ENCODE results near the gene MSL2.
"Not testable (repeated sequence)": the region's sequence is repeated elsewhere in the genome, so short reads cannot be mapped to it uniquely, and the experiment has no call there.

Gene MSL2

GRCh38 chr3:136161516-136161915, 34.6 kb downstream of the MSL2 start:
- H3K27me3 ChIP-seq (ENCODE audit: control insufficient read depth, insufficient read depth, low read length) = no peaks in the 10 kb centered on the region
- H3K36me3 ChIP-seq (ENCODE audit: control insufficient read depth, insufficient read depth, low read length) = no peaks in the 10 kb centered on the region
- H3K4me1 ChIP-seq (ENCODE audit: control insufficient read depth, insufficient read depth, low read length) = no peaks in the 10 kb centered on the region
- H3K4me3 ChIP-seq (ENCODE audit: low read length) = no peak overlapping the region
- H3K9me3 ChIP-seq (ENCODE audit: control insufficient read depth, low read length) = no peaks in the 10 kb centered on the region
- no peak overlapping the region for H3K9ac ChIP-seq (ENCODE audit: low read length)

GRCh38 chr3:136152963-136153362, 43.2 kb downstream of the MSL2 start:
- Histone ChIP-seq H3K9me3 (ENCODE audit: control insufficient read depth, low read length) (no peaks in the 10 kb centered on the region), H3K27me3 (ENCODE audit: control insufficient read depth, insufficient read depth, low read length) (no peaks in the 10 kb centered on the region), H3K36me3 (ENCODE audit: control insufficient read depth, insufficient read depth, low read length) (no peaks in the 10 kb centered on the region), H3K4me1 (ENCODE audit: control insufficient read depth, insufficient read depth, low read length) (no peaks in the 10 kb centered on the region), H3K4me3 (ENCODE audit: low read length) (no peak overlapping the region), H3K9ac (ENCODE audit: low read length) (no peak overlapping the region)

GRCh38 chr3:136152176-136152843, 43.8 kb downstream of the MSL2 start:
- Histone ChIP-seq H3K9ac (ENCODE audit: low read length) (no peak overlapping the region), H3K9me3 (ENCODE audit: control insufficient read depth, low read length) (no peaks in the 10 kb centered on the region), H3K4me1 (ENCODE audit: control insufficient read depth, insufficient read depth, low read length) (no peaks in the 10 kb centered on the region), H3K27me3 (ENCODE audit: control insufficient read depth, insufficient read depth, low read length) (no peaks in the 10 kb centered on the region), H3K4me3 (ENCODE audit: low read length) (no peak overlapping the region), H3K36me3 (ENCODE audit: control insufficient read depth, insufficient read depth, low read length) (no peaks in the 10 kb centered on the region)

GRCh38 chr3:136151219-136151618, 44.9 kb downstream of the MSL2 start:
- Histone ChIP-seq H3K4me3 (ENCODE audit: low read length) (no peak overlapping the region), H3K4me1 (ENCODE audit: control insufficient read depth, insufficient read depth, low read length) (no peaks in the 10 kb centered on the region), H3K9ac (ENCODE audit: low read length) (no peak overlapping the region), H3K9me3 (ENCODE audit: control insufficient read depth, low read length) (no peaks in the 10 kb centered on the region), H3K36me3 (ENCODE audit: control insufficient read depth, insufficient read depth, low read length) (no peaks in the 10 kb centered on the region), H3K27me3 (ENCODE audit: control insufficient read depth, insufficient read depth, low read length) (no peaks in the 10 kb centered on the region)

GRCh38 chr3:136149667-136150066, 46.5 kb downstream of the MSL2 start:
- H3K9ac ChIP-seq (ENCODE audit: low read length) = no peak overlapping the region
- H3K27me3 ChIP-seq (ENCODE audit: control insufficient read depth, insufficient read depth, low read length) = no peaks in the 10 kb centered on the region
- H3K4me1 ChIP-seq (ENCODE audit: control insufficient read depth, insufficient read depth, low read length) = no peaks in the 10 kb centered on the region
- H3K36me3 ChIP-seq (ENCODE audit: control insufficient read depth, insufficient read depth, low read length) = no peaks in the 10 kb centered on the region
- H3K9me3 ChIP-seq (ENCODE audit: control insufficient read depth, low read length) = no peaks in the 10 kb centered on the region
- no peak overlapping the region for H3K4me3 ChIP-seq (ENCODE audit: low read length)

- Histone ChIP-seq H3K9me3 (ENCODE audit: control insufficient read depth, low read length) (no peaks in the 10 kb centered on the region), H3K27me3 (ENCODE audit: control insufficient read depth, insufficient read depth, low read length) (no peaks in the 10 kb centered on the region), H3K9ac (ENCODE audit: low read length) (no peak overlapping the region), H3K4me3 (ENCODE audit: low read length) (no peak overlapping the region), H3K36me3 (ENCODE audit: control insufficient read depth, insufficient read depth, low read length) (no peaks in the 10 kb centered on the region), H3K4me1 (ENCODE audit: control insufficient read depth, insufficient read depth, low read length) (peaks cover 7% of the 10 kb centered on the region)
Observed at GRCh38 chr3:136146981-136147729, 49.0 kb downstream of the MSL2 start.

GRCh38 chr3:136144397-136144796, 51.7 kb downstream of the MSL2 start:
- H3K4me1 ChIP-seq (ENCODE audit: control insufficient read depth, insufficient read depth, low read length); H3K36me3 ChIP-seq (ENCODE audit: control insufficient read depth, insufficient read depth, low read length); H3K9me3 ChIP-seq (ENCODE audit: control insufficient read depth, low read length); H3K4me3 ChIP-seq (ENCODE audit: low read length); H3K9ac ChIP-seq (ENCODE audit: low read length); H3K27me3 ChIP-seq (ENCODE audit: control insufficient read depth, insufficient read depth, low read length): not testable (repeated sequence)

GRCh38 chr3:136142592-136142991, 53.5 kb downstream of the MSL2 start:
- Histone ChIP-seq H3K4me1 (ENCODE audit: control insufficient read depth, insufficient read depth, low read length) (peaks cover 8% of the 10 kb centered on the region), H3K4me3 (ENCODE audit: low read length) (no peak overlapping the region), H3K9ac (ENCODE audit: low read length) (no peak overlapping the region), H3K9me3 (ENCODE audit: control insufficient read depth, low read length) (no peaks in the 10 kb centered on the region), H3K27me3 (ENCODE audit: control insufficient read depth, insufficient read depth, low read length) (no peaks in the 10 kb centered on the region), H3K36me3 (ENCODE audit: control insufficient read depth, insufficient read depth, low read length) (no peaks in the 10 kb centered on the region)

- Histone ChIP-seq H3K27me3 (ENCODE audit: control insufficient read depth, insufficient read depth, low read length) (no peaks in the 10 kb centered on the region), H3K36me3 (ENCODE audit: control insufficient read depth, insufficient read depth, low read length) (no peaks in the 10 kb centered on the region), H3K9me3 (ENCODE audit: control insufficient read depth, low read length) (no peaks in the 10 kb centered on the region), H3K4me1 (ENCODE audit: control insufficient read depth, insufficient read depth, low read length) (peaks cover 8% of the 10 kb centered on the region), H3K4me3 (ENCODE audit: low read length) (no peak overlapping the region), H3K9ac (ENCODE audit: low read length) (no peak overlapping the region)
Observed at GRCh38 chr3:136141891-136142290, 54.2 kb downstream of the MSL2 start.

- no peaks in the 10 kb centered on the region for H3K36me3 ChIP-seq (ENCODE audit: control insufficient read depth, insufficient read depth, low read length)
- no peak overlapping the region for H3K4me3 ChIP-seq (ENCODE audit: low read length)
- H3K27me3 ChIP-seq (ENCODE audit: control insufficient read depth, insufficient read depth, low read length) = no peaks in the 10 kb centered on the region
- H3K9me3 ChIP-seq (ENCODE audit: control insufficient read depth, low read length) = no peaks in the 10 kb centered on the region
- peaks cover 8% of the 10 kb centered on the region for H3K4me1 ChIP-seq (ENCODE audit: control insufficient read depth, insufficient read depth, low read length)
- H3K9ac ChIP-seq (ENCODE audit: low read length) = no peak overlapping the region
Observed at GRCh38 chr3:136141291-136141785, 54.8 kb downstream of the MSL2 start.

GRCh38 chr3:136136454-136136853, 59.7 kb downstream of the MSL2 start:
- H3K36me3 ChIP-seq (ENCODE audit: control insufficient read depth, insufficient read depth, low read length) = no peaks in the 10 kb centered on the region
- no peak overlapping the region for H3K4me3 ChIP-seq (ENCODE audit: low read length)
- no peaks in the 10 kb centered on the region for H3K9me3 ChIP-seq (ENCODE audit: control insufficient read depth, low read length)
- no peaks in the 10 kb centered on the region for H3K27me3 ChIP-seq (ENCODE audit: control insufficient read depth, insufficient read depth, low read length)
- H3K9ac ChIP-seq (ENCODE audit: low read length) = no peak overlapping the region
- H3K4me1 ChIP-seq (ENCODE audit: control insufficient read depth, insufficient read depth, low read length) = no peaks in the 10 kb centered on the region

- Histone ChIP-seq H3K4me3 (ENCODE audit: low read length) (no peak overlapping the region), H3K9me3 (ENCODE audit: control insufficient read depth, low read length) (no peaks in the 10 kb centered on the region), H3K36me3 (ENCODE audit: control insufficient read depth, insufficient read depth, low read length) (no peaks in the 10 kb centered on the region), H3K9ac (ENCODE audit: low read length) (no peak overlapping the region), H3K4me1 (ENCODE audit: control insufficient read depth, insufficient read depth, low read length) (no peaks in the 10 kb centered on the region), H3K27me3 (ENCODE audit: control insufficient read depth, insufficient read depth, low read length) (no peaks in the 10 kb centered on the region)
Observed at GRCh38 chr3:136135039-136135802, 60.9 kb downstream of the MSL2 start.
